ENCODE measurements around the gene CASP8.

CASP8 gene

GRCh38 chr2:201242571-201243277 lies 17.6 kb upstream of the CASP8 start:
- no peak for DNase-seq

GRCh38 chr2:201244829-201245228 lies 15.5 kb upstream of the CASP8 start:
- no peak for DNase-seq

GRCh38 chr2:201246280-201246679 lies 14.1 kb upstream of the CASP8 start:
- DNase-seq, result no peak

DNA sequence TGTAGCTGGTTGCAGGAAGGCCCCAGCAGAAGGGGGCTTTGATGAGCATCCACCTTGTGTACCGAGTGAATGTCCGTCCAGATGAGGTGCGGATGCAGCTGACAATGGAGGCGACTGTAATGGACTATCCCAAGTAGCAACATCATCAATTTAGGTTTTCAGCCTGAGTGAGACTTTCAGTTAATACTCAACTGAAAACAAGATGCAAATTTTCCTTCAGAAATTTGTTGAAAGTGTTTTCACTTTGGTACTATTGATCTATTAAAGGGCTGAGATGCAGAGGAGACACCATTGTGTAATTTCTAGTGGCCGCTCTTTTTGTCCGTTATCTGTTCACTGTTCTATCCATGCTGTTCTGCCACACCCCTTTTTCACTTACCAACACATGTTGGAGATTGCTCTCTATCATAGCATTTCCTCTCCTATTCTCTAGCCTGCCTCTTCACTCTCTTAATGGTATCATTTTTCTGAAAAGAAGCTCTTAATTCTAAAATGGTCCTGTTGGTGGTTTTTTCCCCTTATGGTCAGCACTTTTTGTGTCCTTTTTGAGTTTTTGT lies 12.0 kb upstream of the CASP8 start:
- no peak for DNase-seq

DNA sequence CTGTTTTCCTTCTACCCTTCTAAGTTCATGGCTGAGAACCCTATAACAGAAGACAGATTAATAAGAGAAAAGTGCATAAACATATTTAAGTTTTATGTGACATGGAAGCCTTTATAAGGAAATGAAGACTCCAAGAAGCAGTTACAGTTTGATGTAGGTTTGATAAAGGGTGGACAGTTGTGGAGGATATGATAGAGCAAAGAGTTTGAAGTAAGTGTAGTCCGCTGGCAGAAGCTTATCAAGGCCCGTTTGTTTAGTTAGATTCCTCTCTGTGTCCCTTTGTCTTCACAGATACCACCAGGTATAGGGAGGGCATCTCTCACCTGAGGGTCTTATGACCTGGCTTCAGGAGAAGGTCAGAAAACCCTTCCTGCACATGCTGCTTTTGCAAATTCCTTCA lies 10.4 kb upstream of the CASP8 start:
- no peak for DNase-seq

- no peak for DNase-seq
Observed at GRCh38 chr2:201250741-201251140, 9.6 kb upstream of the CASP8 start.

DNA sequence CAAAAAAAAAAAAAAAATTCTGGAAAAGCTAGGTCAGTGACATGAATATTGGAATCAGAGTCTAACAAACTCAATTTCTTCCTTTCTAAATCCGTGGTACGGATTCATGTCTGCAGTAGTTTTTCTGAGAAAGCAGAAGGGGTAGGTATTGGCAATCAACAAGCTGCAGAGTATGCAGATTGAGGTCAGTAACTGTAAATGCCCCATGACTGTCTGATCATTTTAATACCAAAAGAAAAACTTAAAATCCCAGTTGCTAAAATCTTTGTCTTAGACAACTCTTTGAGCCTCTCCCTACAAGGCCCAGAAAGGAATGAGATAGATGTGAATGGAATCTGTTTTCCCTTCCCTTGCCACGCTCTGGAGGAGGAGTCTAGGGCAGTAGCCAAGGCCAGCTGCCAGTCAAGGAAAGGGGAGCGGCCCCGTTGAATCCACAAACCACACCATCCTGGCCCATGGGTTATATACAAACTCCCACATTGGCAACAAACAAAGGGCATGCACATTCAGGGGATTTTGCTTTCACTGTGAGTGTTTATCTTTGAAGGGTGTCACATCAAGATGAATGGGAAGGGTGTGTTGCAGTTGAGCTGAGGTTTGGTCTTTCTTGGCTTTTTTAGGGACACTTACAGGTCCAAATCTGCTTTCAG lies 6.1 kb upstream of the CASP8 start:
- no peak for DNase-seq

GRCh38 chr2:201255408-201256033 lies 4.8 kb upstream of the CASP8 start:
- no peak for DNase-seq

DNA sequence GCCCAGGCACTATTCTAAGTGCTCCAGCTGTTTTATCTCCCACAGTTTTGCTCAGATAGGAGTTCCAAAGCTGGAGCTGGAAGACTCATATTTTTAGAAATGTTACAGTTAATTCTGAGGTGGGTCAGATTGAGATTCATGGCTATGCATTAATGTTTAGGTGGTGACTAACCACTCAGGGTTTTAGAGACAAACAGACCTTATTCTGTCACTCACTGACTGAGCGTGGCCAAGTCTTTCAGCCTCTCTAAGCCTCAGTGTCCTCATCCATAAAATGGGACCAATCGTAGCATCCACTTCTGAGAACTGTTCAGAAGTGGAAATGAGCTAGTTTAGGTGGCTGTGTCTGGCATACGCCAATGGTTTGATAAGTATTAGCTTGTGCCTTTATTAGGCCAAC lies 4.3 kb upstream of the CASP8 start:
- DNase-seq, result no peak

- peak; percentile 54 for DNase-seq
Observed at GRCh38 chr2:201257381-201257955, 2.9 kb upstream of the CASP8 start.

GRCh38 chr2:201257956-201258665 lies 2.2 kb upstream of the CASP8 start:
- DNase-seq, result peak; percentile 95

- no peak for DNase-seq
Observed at GRCh38 chr2:201258666-201259615, 1.4 kb upstream of the CASP8 start.

GRCh38 chr2:201261471-201261870 lies 1.1 kb downstream of the CASP8 start:
- peak; percentile 68 for DNase-seq

DNA sequence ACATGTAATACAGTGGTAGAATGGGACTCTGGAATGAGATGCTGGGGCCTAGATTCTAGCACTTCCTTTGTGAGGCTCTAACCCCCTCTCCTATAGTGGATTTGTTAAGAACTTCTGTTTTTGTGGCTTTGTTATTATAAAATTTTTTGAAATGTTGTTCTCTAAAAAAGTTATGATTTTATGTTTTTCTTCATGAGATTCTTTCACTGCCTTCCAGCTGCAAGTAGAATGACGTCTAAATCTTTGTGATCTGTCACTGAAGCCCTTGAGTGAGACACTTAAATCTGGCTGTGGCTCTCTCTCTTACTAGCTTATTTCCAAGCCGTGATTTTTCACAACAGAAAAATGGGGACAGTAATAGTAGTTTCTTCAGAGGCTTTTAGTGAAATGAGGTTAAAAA lies 1.6 kb downstream of the CASP8 start:
- no peak for DNase-seq

- peak; percentile 41 for DNase-seq
Observed at GRCh38 chr2:201262718-201263117, 2.4 kb downstream of the CASP8 start.

DNA sequence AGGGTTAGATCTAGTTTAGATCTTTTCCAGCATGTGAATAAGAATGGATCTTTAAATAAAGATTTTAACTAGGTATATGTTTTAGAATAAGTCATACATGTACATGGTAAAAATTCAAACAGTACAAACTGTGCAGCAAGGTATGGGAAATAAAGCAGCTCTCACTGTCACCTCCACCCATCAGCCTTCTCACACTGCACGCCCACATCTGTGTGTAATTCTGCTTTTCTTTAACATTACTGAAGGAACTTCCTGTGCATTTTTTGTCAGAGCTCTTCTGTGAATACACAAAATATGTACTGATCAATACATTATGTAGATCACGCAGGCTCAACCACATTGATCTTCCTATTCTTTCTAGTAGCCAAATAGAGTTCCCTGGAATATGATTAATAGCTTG lies 3.4 kb downstream of the CASP8 start:
- DNase-seq, result no peak

DNA sequence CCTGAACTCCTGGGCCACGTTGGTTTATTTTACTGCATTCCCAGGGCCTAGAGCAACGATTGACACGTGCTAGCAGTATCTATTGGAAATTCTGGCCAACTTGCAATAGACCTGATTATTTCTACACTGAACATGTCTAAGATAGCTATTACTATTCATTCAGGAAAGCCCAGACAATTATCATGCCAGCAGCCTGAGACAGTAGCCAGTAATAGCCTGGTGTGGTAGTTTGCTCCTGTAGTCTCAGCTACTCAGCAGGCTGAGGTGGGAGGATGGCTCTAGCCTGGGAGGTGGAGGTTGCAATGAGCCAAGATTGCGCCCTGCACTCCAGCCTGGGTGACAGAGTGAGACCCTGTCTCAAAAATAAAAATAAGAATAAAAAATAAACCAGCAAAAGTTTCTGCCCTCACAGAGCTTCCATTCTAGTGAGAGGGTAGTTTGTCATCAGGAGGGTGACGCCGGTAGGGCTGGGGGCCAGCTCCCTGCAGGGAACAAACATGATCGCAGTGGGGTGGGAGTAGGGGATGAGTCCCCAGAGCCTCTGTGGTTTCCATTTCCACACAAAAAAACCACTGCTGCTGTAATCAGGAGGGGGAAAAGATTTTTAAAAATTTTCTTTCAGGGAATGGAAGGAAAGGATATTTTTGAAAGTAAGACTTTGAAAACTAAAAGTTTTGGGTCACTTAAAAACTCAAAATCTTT lies 4.3 kb downstream of the CASP8 start:
- no peak for DNase-seq

GRCh38 chr2:201266629-201267028 lies 6.3 kb downstream of the CASP8 start:
- no peak for DNase-seq

DNA sequence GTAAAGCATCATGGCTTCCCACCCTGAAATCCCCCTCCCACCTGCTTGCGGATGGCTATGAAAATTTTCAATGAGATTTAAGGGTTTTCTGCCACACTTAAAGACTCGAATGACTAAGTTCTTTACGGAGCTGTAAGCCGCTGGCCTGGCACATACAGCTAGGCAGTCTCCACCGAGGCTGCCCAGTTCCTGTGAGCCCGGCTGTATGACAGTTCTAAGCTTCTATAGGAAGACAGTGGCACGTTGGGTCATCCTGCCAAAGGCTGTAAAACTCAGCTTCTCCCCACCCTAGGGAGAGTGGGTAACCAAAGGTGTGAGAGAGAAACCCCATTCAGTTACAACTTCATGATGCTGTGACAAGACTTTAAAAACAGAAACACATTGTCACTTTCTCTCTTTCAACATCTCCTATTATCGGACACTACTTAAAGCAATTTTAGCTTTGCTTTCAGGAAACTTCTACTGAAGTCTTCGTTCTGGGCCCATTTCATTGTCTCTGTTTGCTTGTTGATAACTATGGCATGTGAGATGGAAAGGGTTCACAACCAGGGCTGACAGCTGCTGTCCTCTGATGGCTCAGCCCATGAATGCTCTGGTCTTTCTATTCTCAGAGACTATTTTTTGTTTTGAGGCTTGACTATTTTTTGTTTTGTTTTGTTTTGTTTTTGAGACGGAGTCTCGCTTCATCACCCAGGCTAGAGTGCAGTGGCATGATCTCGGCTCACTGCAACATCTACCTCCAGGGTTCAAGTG lies 7.1 kb downstream of the CASP8 start:
- DNase-seq, result no peak

DNA sequence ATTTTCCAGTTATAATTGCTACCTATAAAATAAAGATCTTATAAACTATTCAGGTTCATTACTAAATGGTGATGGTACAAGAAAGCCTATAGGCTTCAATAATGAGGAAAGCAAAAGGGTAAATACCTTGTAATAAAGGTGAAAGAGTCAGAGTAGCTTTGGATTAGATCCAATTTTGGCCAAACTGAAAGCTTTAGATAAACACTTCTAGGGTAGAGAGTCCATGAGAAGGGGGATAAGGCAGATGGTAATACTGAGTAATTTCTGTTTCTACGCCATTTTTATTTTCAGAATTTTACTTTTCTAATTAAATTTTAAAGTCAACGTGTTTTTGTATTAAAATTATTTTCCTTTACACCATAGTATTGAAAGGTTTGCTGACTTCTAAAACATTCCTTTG lies 9.4 kb downstream of the CASP8 start:
- DNase-seq, result no peak

All from activated CD4-positive, alpha-beta T cell treated with anti-CD3 and anti-CD28 coated beads for 48 hours (primary cell).